ENCODE measurements around the gene TOMM6. TPM values are rescaled to one million over a fixed set of nuclear protein-coding genes. Genes with fewer than 3 reads are reported as not detected.

TOMM6 gene
- total RNA-seq, 1 experiment from 2014 or later: 142 TPM

- H3K79me2 ChIP-seq (ENCODE audit: low read length): no peaks in the 10 kb centered on the region
- no TSS peak for BruUV-seq (replicated peaks)
These were observed 12.0 kb downstream of the TOMM6 start for GRCh38 chr6:41799559-41799911.

GRCh38 chr6:41801380-41801779 lies 13.9 kb downstream of the TOMM6 start:
- Histone ChIP-seq H3K4me2 (ENCODE audit: low read length) (no peak overlapping the region), H3K79me2 (ENCODE audit: low read length) (no peaks in the 10 kb centered on the region), H3K9ac (ENCODE audit: low read length) (no peak overlapping the region), H3K4me1 (ENCODE audit: insufficient read depth, low read length) (no peaks in the 10 kb centered on the region), H3K4me3 (ENCODE audit: low read length) (no peak overlapping the region), H3K27ac (ENCODE audit: low read length) (no peak overlapping the region), H3K9me2 (replicated peaks; ENCODE audit: low read length) (no peaks in the 10 kb centered on the region), H4K20me1 (ENCODE audit: low read length) (no peaks in the 10 kb centered on the region), H3K9me3 (ENCODE audit: low read length) (no peaks in the 10 kb centered on the region), H2AFZ (ENCODE audit: low read length) (no peak overlapping the region), H3K36me3 (ENCODE audit: low read depth, low read length) (no peaks in the 10 kb centered on the region; the same call in 1 of the 2 replicates), H3F3A (ENCODE audit: low read length, unreplicated experiment) (no peaks in the 10 kb centered on the region), H3K27me3 (ENCODE audit: low read length) (no peaks in the 10 kb centered on the region)
- DNase-seq: peak; percentile 55
- peak; percentile 80 for TF ChIP-seq CTCF (conservative IDR thresholded peaks at IDR 0.05; ENCODE audit: low read depth, low read length)
- TF ChIP-seq EZH2phosphoT487 (IDR thresholded peaks at IDR 0.05; ENCODE audit: borderline replicate concordance, low read length): no peak
- no TSS peak for BruUV-seq (replicated peaks)
- intact Hi-C loops (cut with micrococcal nuclease): loop anchor here (1.0 to 5.0 kb wide), 4 partner anchors 45 to 243 kb away; partner anchors contain the start of genes BYSL and MED20
- ATAC-seq: peak; percentile 73
- POLR2A ChIA-PET (ENCODE audit: unreplicated experiment): no interaction called here
- CTCF ChIA-PET: interaction anchor here (0.5 to 1.2 kb wide), 5 partner anchors 39 to 244 kb away, joined by 3 to 6 read pairs (median 3); no protein-coding TSS in a partner anchor

More at GRCh38 chr6:41799559-41799911, 12.0 kb downstream of the TOMM6 start:
- intact Hi-C loops (cut with micrococcal nuclease): no loop called here
- H3K4me1 ChIP-seq (ENCODE audit: insufficient read depth, low read length): no peaks in the 10 kb centered on the region
- ATAC-seq (no peak), DNase-seq (no peak)
- no peak overlapping the region for H3K4me3 ChIP-seq (ENCODE audit: low read length)
- no peaks in the 10 kb centered on the region for H4K20me1 ChIP-seq (ENCODE audit: low read length)
- H3K9ac ChIP-seq (ENCODE audit: low read length): no peak overlapping the region
- no peak overlapping the region for H3K27ac ChIP-seq (ENCODE audit: low read length)
- H3K9me3 ChIP-seq (ENCODE audit: low read length): no peaks in the 10 kb centered on the region
- CTCF ChIA-PET: no interaction called here
- H3K4me2 ChIP-seq (ENCODE audit: low read length): no peak overlapping the region
- no peaks in the 10 kb centered on the region for H3K9me2 ChIP-seq (replicated peaks; ENCODE audit: low read length)
- H3F3A ChIP-seq (ENCODE audit: low read length, unreplicated experiment): no peaks in the 10 kb centered on the region
- POLR2A ChIA-PET (ENCODE audit: unreplicated experiment): no interaction called here
- no peaks in the 10 kb centered on the region; the same call in 1 of the 2 replicates for H3K36me3 ChIP-seq (ENCODE audit: low read depth, low read length)
- H3K27me3 ChIP-seq (ENCODE audit: low read length): no peaks in the 10 kb centered on the region
- no peak overlapping the region for H2AFZ ChIP-seq (ENCODE audit: low read length)
- no peak for TF ChIP-seq CTCF (conservative IDR thresholded peaks at IDR 0.05; ENCODE audit: low read depth, low read length)
- TF ChIP-seq EZH2 (IDR thresholded peaks at IDR 0.05; ENCODE audit: low read length, unreplicated experiment): no peak

- Histone ChIP-seq H3K79me2 (ENCODE audit: low read length) (no peaks in the 10 kb centered on the region), H4K20me1 (ENCODE audit: low read length) (no peaks in the 10 kb centered on the region), H3K9ac (ENCODE audit: low read length) (no peak overlapping the region), H3K9me3 (ENCODE audit: low read length) (no peaks in the 10 kb centered on the region), H3F3A (ENCODE audit: low read length, unreplicated experiment) (no peaks in the 10 kb centered on the region), H2AFZ (ENCODE audit: low read length) (no peak overlapping the region), H3K4me2 (ENCODE audit: low read length) (no peak overlapping the region), H3K4me1 (ENCODE audit: insufficient read depth, low read length) (no peaks in the 10 kb centered on the region), H3K36me3 (ENCODE audit: low read depth, low read length) (no peaks in the 10 kb centered on the region), H3K27me3 (ENCODE audit: low read length) (no peaks in the 10 kb centered on the region), H3K9me2 (replicated peaks; ENCODE audit: low read length) (no peaks in the 10 kb centered on the region), H3K4me3 (ENCODE audit: low read length) (no peak overlapping the region), H3K27ac (ENCODE audit: low read length) (no peak overlapping the region)
- no TSS peak for BruUV-seq (replicated peaks)
- ChIA-PET POLR2A (ENCODE audit: unreplicated experiment) (no interaction called here), CTCF (no interaction called here)
- ATAC-seq (no peak), DNase-seq (no peak)
- intact Hi-C loops (cut with micrococcal nuclease): no loop called here
- TF ChIP-seq EZH2phosphoT487 (IDR thresholded peaks at IDR 0.05; ENCODE audit: borderline replicate concordance, low read length) (no peak), EZH2 (IDR thresholded peaks at IDR 0.05; ENCODE audit: low read length, unreplicated experiment) (no peak), CTCF (conservative IDR thresholded peaks at IDR 0.05; ENCODE audit: low read depth, low read length) (no peak)
These were observed 18.6 kb downstream of the TOMM6 start for GRCh38 chr6:41805830-41806774.
